RPMI7951 (cell line): Measurements from ENCODE around the gene TANGO2. TPM values are rescaled to one million over a fixed set of nuclear protein-coding genes. Genes with fewer than 3 reads are reported as not detected.
"Not testable (repeated sequence)": the region's sequence is repeated elsewhere in the genome, so short reads cannot be mapped to it uniquely, and the experiment has no call there.

Experiments used
- DNase-seq: peaks from one replicate; pipeline ENCODE4 v3.0.0-alpha.2; 2012; ENCODE audit warnings: low read depth
- total RNA-seq: library from RNA; depleted of rRNA; stranded (reverse); fragments of >200 nt; shearing (Covaris generic); gene quantifications from 2 replicates; pipeline ENCODE4 v1.2.3, GENCODE V29; 2014

Gene TANGO2
- total RNA-seq, 1 experiment from 2014 or later = 14.9 TPM

GRCh38 chr22:20062766-20063083 is 41.8 kb downstream of the TANGO2 start:
- DNase-seq = peak; percentile 91

- DNase-seq = no peak
These were observed 42.6 kb downstream of the TANGO2 start for GRCh38 chr22:20063271-20064139.

GRCh38 chr22:20064140-20064480 is 43.2 kb downstream of the TANGO2 start:
- DNase-seq = no peak

- no peak for DNase-seq
These were observed 43.8 kb downstream of the TANGO2 start for GRCh38 chr22:20064545-20065262.

- no peak for DNase-seq
These were observed 45.1 kb downstream of the TANGO2 start for GRCh38 chr22:20065896-20066616.

GRCh38 chr22:20066617-20067383 is 45.9 kb downstream of the TANGO2 start:
- DNase-seq = no peak

GRCh38 chr22:20067384-20067682 is 46.4 kb downstream of the TANGO2 start:
- DNase-seq = not testable (repeated sequence)

- no peak for DNase-seq
These were observed 47.7 kb downstream of the TANGO2 start for GRCh38 chr22:20068640-20069039.

- DNase-seq = no peak
These were observed 48.6 kb downstream of the TANGO2 start for GRCh38 chr22:20069331-20070042.

- no peak for DNase-seq
These were observed 50.6 kb downstream of the TANGO2 start for GRCh38 chr22:20071524-20071972.

GRCh38 chr22:20076627-20077172 is 55.8 kb downstream of the TANGO2 start:
- DNase-seq = no peak

GRCh38 chr22:20079745-20080444 is 59.0 kb downstream of the TANGO2 start, which contains the start of gene DGCR8:
DGCR8 (plus strand) TSS chr22:20080241; CDS start chr22:20085964, 5,723 bp downstream.
- DNase-seq = peak; percentile 92

- peak; percentile 54 for DNase-seq
These were observed 59.5 kb downstream of the TANGO2 start for GRCh38 chr22:20080445-20080775.

- peak; percentile 72 for DNase-seq
These were observed 60.1 kb downstream of the TANGO2 start for GRCh38 chr22:20080776-20081654.

- no peak for DNase-seq
These were observed 62.4 kb downstream of the TANGO2 start for GRCh38 chr22:20083157-20083890.

GRCh38 chr22:20083891-20084546 is 63.1 kb downstream of the TANGO2 start:
- no peak for DNase-seq

- no peak for DNase-seq
These were observed 63.9 kb downstream of the TANGO2 start for GRCh38 chr22:20084547-20085413.
